Caco-2 (cell line): ENCODE measurements around the gene TMOD1. TPM values are rescaled to one million over a fixed set of nuclear protein-coding genes. Genes with fewer than 3 reads are reported as not detected.

ENCODE experiments used
- BruUV-seq: library from RNA; stranded (reverse); fragments of 400-500 nt; replicated peaks from 2 replicates; lab custom pipeline; 2021; lab: Mats Ljungman, UMichigan
- CTCF ChIA-PET: fragments of 300-600 bp; sonication (Branson Sonifier 250); formaldehyde crosslinking; loops from one replicate; lab custom pipeline; 2022; ENCODE audit warnings: antibody characterized with exemption; lab: Charles Lee
- POLR2A ChIA-PET: fragments of 300-600 bp; sonication (Branson Sonifier 250); formaldehyde crosslinking; loops from one replicate; lab custom pipeline; 2022; ENCODE audit warnings: antibody characterized with exemption; lab: Charles Lee
- DNase-seq, 2 experiments: peaks; one replicate each; pipeline versions ENCODE4 v3.0.0 to v3.0.0-alpha.2; 2020 to 2022
- H3K27me3 ChIP-seq: replicated peaks from 2 replicates; pipeline ENCODE4 v1.6.0; 2011; ENCODE audit warnings: low read length; ENCODE audit not compliant: control insufficient read depth, insufficient read depth
- H3K36me3 ChIP-seq: 2 replicates; pipeline ENCODE4 v1.5.1; 2011; ENCODE audit warnings: low read length; ENCODE audit not compliant: control insufficient read depth, insufficient read depth
- H3K4me1 ChIP-seq: fragments of 250-450 bp; sonication (Bioruptor Pico); 2 replicates; pipeline ENCODE4 v1.5.1; 2020; ENCODE audit warnings: mild to moderate bottlenecking
- H3K4me3 ChIP-seq: 2 replicates; pipeline ENCODE4 v1.5.1; 2011; ENCODE audit warnings: low read depth, mild to moderate bottlenecking, control low read depth, low read length
- H3K9me3 ChIP-seq: fragments of 250-450 bp; sonication (Bioruptor Pico); 2 replicates; pipeline ENCODE4 v1.5.1; 2020; ENCODE audit warnings: mild to moderate bottlenecking, moderate library complexity
- H3K27ac Mint-ChIP-seq: one replicate; pipeline ENCODE4 v1.8.0; 2022; ENCODE audit warnings: mixed read lengths; ENCODE audit not compliant: unreplicated experiment
- H3K27me3 Mint-ChIP-seq: one replicate; pipeline ENCODE4 v1.8.0; 2022; ENCODE audit warnings: mixed read lengths; ENCODE audit not compliant: insufficient read depth, unreplicated experiment
- H3K36me3 Mint-ChIP-seq: one replicate; pipeline ENCODE4 v1.8.0; 2022; ENCODE audit warnings: mild to moderate bottlenecking, mixed read lengths; ENCODE audit not compliant: insufficient read depth, unreplicated experiment
- H3K4me1 Mint-ChIP-seq: one replicate; pipeline ENCODE4 v1.8.0; 2022; ENCODE audit warnings: low read depth, mixed read lengths; ENCODE audit not compliant: unreplicated experiment
- H3K4me3 Mint-ChIP-seq: one replicate; pipeline ENCODE4 v1.8.0; 2022; ENCODE audit warnings: mild to moderate bottlenecking, moderate library complexity, mixed read lengths; ENCODE audit not compliant: unreplicated experiment
- H3K9me3 Mint-ChIP-seq: one replicate; pipeline ENCODE4 v1.8.0; 2022; ENCODE audit warnings: mixed read lengths; ENCODE audit not compliant: unreplicated experiment
- CTCF ChIP-seq, 2 experiments: fragments of 200-600 bp in 1 of 2; IDR thresholded peaks; 1 replicate in 1 of 2; 2 replicates in 1 of 2; pipeline versions ENCODE4 v1.5.1 to v1.8.0; 2011 to 2022; ENCODE audit warnings: antibody characterized with exemption in 1 of 2, control low read depth in 1 of 2, inconsistent platforms in 1 of 2, low read depth in 1 of 2, low read length in 1 of 2, mild to moderate bottlenecking in 1 of 2, moderate library complexity in 1 of 2; ENCODE audit not compliant: insufficient read depth in 1 of 2, severe bottlenecking in 1 of 2, unreplicated experiment in 1 of 2
- intact Hi-C: fragments of 100-400 bp; cut with micrococcal nuclease; formaldehyde crosslinking; loops from one replicate; pipeline ENCODE4 v1.10.0; 2022; ENCODE audit not compliant: unreplicated experiment
- total RNA-seq: library from RNA; stranded (reverse); gene quantifications from 2 replicates; pipeline ENCODE4 v1.2.3, GENCODE V29; 2022

Gene TMOD1
- total RNA-seq, 1 experiment from 2014 or later, result 1.1 TPM

GRCh38 chr9:97528529-97529230 lies 27.2 kb downstream of the TMOD1 start:
- Mint-ChIP-seq H3K27ac (peak overlapping the region; percentile 46), H3K4me3 (no peak overlapping the region), H3K36me3 (peaks cover 13% of the 10 kb centered on the region), H3K9me3 (no peaks in the 10 kb centered on the region), H3K27me3 (no peaks in the 10 kb centered on the region), H3K4me1 (peaks cover 10% of the 10 kb centered on the region)
- no peaks in the 10 kb centered on the region for H3K27me3 ChIP-seq
- DNase-seq, result peak; percentile 50 to 62
- BruUV-seq, result no TSS peak
- no peaks in the 10 kb centered on the region for H3K36me3 ChIP-seq
- no peak overlapping the region for H3K4me3 ChIP-seq
- intact Hi-C loops, result loop anchor here (1.0 kb wide), 1 partner anchor 70 kb away; no protein-coding TSS in a partner anchor
- no peaks in the 10 kb centered on the region for H3K9me3 ChIP-seq
- no peak for TF ChIP-seq CTCF (IDR thresholded peaks at IDR 0.05; ENCODE audit: insufficient read depth in 1 of 2, low read depth in 1 of 2, low read length in 1 of 2, severe bottlenecking in 1 of 2, unreplicated experiment in 1 of 2)
- ChIA-PET POLR2A (no interaction called here), CTCF (interaction anchor here (0.6 kb wide), 1 partner anchor 11 kb away, joined by 3 read pairs; no protein-coding TSS in a partner anchor)
- H3K4me1 ChIP-seq, result peaks cover 12% of the 10 kb centered on the region; the same call in 1 of the 2 replicates

- no peaks in the 10 kb centered on the region for H3K9me3 Mint-ChIP-seq
- Histone ChIP-seq H3K27me3 (no peaks in the 10 kb centered on the region), H3K9me3 (no peaks in the 10 kb centered on the region), H3K4me1 (peaks cover 12% of the 10 kb centered on the region; the same call in 1 of the 2 replicates), H3K4me3 (no peak overlapping the region), H3K36me3 (no peaks in the 10 kb centered on the region)
- no peak overlapping the region for H3K27ac Mint-ChIP-seq
- H3K4me1 Mint-ChIP-seq, result peaks cover 10% of the 10 kb centered on the region
- TF ChIP-seq CTCF (IDR thresholded peaks at IDR 0.05; ENCODE audit: insufficient read depth in 1 of 2, low read depth in 1 of 2, low read length in 1 of 2, severe bottlenecking in 1 of 2, unreplicated experiment in 1 of 2), result no peak
- H3K36me3 Mint-ChIP-seq, result peaks cover 7% of the 10 kb centered on the region
- no peak for DNase-seq
- H3K27me3 Mint-ChIP-seq, result no peaks in the 10 kb centered on the region
- intact Hi-C loops, result no loop called here
- ChIA-PET CTCF (no interaction called here), POLR2A (no interaction called here)
- no peak overlapping the region for H3K4me3 Mint-ChIP-seq
- BruUV-seq, result no TSS peak
Measured at GRCh38 chr9:97529363-97530076, 28.1 kb downstream of the TMOD1 start.

GRCh38 chr9:97531888-97532376 lies 30.5 kb downstream of the TMOD1 start:
- Mint-ChIP-seq H3K9me3 (no peaks in the 10 kb centered on the region), H3K4me3 (no peak overlapping the region), H3K27ac (no peak overlapping the region), H3K27me3 (no peaks in the 10 kb centered on the region), H3K4me1 (peaks cover 10% of the 10 kb centered on the region), H3K36me3 (peaks cover 7% of the 10 kb centered on the region)
- DNase-seq, result no peak
- no TSS peak for BruUV-seq
- CTCF ChIA-PET, result no interaction called here
- intact Hi-C loops, result no loop called here
- Histone ChIP-seq H3K9me3 (no peaks in the 10 kb centered on the region), H3K27me3 (no peaks in the 10 kb centered on the region), H3K36me3 (no peaks in the 10 kb centered on the region), H3K4me3 (no peak overlapping the region), H3K4me1 (peaks cover 12% of the 10 kb centered on the region; the same call in 1 of the 2 replicates)
- TF ChIP-seq CTCF (IDR thresholded peaks at IDR 0.05; ENCODE audit: insufficient read depth in 1 of 2, low read depth in 1 of 2, low read length in 1 of 2, severe bottlenecking in 1 of 2, unreplicated experiment in 1 of 2), result no peak
- POLR2A ChIA-PET, result no interaction called here
